ENCODE results near the gene RXYLT1.

DNA sequence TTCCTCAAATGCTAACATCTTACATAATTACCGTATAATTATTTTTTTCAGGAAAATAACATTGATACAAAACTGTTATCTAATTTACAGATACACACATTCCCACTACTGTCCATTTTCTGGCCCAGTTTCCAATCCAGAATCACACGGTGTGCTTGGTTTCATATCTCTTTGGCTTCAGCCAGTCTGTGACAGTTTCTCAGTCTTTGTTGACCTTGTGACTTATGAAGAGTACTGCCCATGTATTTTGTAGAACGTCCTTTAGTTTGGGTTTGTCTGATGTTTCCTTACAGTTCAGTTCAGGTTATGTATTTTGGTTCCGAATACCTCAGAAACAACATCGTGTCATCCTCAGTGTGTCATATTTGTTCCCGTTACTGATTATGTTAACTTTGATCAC, 16.2 kb downstream of the RXYLT1 start:
- TF ChIP-seq, protein P1, sequence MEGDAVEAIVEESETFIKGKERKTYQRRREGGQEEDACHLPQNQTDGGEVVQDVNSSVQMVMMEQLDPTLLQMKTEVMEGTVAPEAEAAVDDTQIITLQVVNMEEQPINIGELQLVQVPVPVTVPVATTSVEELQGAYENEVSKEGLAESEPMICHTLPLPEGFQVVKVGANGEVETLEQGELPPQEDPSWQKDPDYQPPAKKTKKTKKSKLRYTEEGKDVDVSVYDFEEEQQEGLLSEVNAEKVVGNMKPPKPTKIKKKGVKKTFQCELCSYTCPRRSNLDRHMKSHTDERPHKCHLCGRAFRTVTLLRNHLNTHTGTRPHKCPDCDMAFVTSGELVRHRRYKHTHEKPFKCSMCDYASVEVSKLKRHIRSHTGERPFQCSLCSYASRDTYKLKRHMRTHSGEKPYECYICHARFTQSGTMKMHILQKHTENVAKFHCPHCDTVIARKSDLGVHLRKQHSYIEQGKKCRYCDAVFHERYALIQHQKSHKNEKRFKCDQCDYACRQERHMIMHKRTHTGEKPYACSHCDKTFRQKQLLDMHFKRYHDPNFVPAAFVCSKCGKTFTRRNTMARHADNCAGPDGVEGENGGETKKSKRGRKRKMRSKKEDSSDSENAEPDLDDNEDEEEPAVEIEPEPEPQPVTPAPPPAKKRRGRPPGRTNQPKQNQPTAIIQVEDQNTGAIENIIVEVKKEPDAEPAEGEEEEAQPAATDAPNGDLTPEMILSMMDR (IDR thresholded peaks at IDR 0.05): no peak
- TF ChIP-seq POLR2AphosphoS5 (IDR thresholded peaks at IDR 0.05): no peak
- TF ChIP-seq EP300 (IDR thresholded peaks at IDR 0.05): no peak
- TF ChIP-seq POLR2A (IDR thresholded peaks at IDR 0.05; ENCODE audit: low read depth): no peak

Data from esophagus muscularis mucosa (tissue), 4 donors.